H1 (cell line): ENCODE results near the gene TM7SF3. TPM values are rescaled to one million over a fixed set of nuclear protein-coding genes. Genes with fewer than 3 reads are reported as not detected.

ENCODE experiments used
- BCL11A ChIP-seq, 2 experiments: IDR thresholded peaks; one replicate each; pipeline ENCODE4 v1.6.1; 2011; ENCODE audit warnings: low read depth in 2 of 2, low read length in 2 of 2, mild to moderate bottlenecking in 2 of 2
- RAD21 ChIP-seq, 2 experiments: IDR thresholded peaks in 1 of 2; conservative IDR thresholded peaks in 1 of 2; 2 replicates each; pipeline ENCODE4 v1.6.1; 2011; ENCODE audit warnings: low read depth in 2 of 2, low read length in 2 of 2, improper control_type of control experiment in 1 of 2, inconsistent platforms in 1 of 2, mild to moderate bottlenecking in 1 of 2, moderate library complexity in 1 of 2
- RBBP5 ChIP-seq: IDR thresholded peaks from 2 replicates; pipeline ENCODE4 v1.7.1; 2012; ENCODE audit warnings: low read depth, mild to moderate bottlenecking, inconsistent platforms, low read length, moderate library complexity, borderline replicate concordance
- polyA plus RNA-seq, 7 experiments: library from polyadenylated mRNA; depleted of rRNA in 3 of 7; stranded (reverse) in 5 of 7; unstranded in 2 of 7; fragments of >200 nt in 5 of 7; fragments of 200-250 nt in 2 of 7; gene quantifications; 1 replicate in 5 of 7; 2 replicates in 1 of 7; 4 replicates in 1 of 7; pipeline versions ENCODE4 v1.2.1 to v1.2.3, GENCODE V29; 2011 to 2013; ENCODE audit warnings: missing spikeins in 2 of 7, mixed read lengths in 2 of 7
- total RNA-seq: library from RNA; stranded (reverse); fragmentation: NEBNext Ultra II Directional; extraction: Animal tissue kit (Norgen Biotek cat#: 25700); gene quantifications from 2 replicates; pipeline ENCODE4 v1.2.1, GENCODE V29; 2021
- TF ChIP-seq, protein P1 (sequence below): fragments of 300-600 bp; sonication (generic); IDR thresholded peaks from 2 replicates; pipeline ENCODE4 v1.7.1; 2012; ENCODE audit warnings: low read length, moderate library complexity, mild to moderate bottlenecking, inconsistent platforms; ENCODE audit not compliant: insufficient replicate concordance

The TM7SF3 gene
- total and polyA plus RNA-seq, 2 of the 8 experiments (the other 6 are each of a cell fraction or from before 2014, with no cell fraction given): 57.9 to 77.2 TPM

DNA sequence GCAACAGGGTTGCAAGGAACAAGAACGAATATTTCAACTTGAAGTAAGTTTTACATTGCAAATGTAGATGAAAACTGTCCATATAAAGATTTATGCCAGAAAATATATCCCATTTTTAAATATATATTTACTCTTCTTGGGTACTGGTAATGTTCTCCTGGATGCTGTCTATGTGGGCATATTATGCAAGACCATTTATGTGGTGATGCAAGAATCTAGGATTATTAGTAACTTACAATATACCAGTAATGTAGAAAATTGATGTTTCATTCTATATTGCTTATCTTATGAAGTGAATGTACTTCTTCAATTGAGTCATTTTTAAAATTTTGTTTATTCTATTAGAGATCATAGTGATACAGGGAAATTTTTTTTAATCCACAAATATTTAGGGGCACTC lies 50.8 kb downstream of the TM7SF3 start (continued):
- TF ChIP-seq, protein P1, sequence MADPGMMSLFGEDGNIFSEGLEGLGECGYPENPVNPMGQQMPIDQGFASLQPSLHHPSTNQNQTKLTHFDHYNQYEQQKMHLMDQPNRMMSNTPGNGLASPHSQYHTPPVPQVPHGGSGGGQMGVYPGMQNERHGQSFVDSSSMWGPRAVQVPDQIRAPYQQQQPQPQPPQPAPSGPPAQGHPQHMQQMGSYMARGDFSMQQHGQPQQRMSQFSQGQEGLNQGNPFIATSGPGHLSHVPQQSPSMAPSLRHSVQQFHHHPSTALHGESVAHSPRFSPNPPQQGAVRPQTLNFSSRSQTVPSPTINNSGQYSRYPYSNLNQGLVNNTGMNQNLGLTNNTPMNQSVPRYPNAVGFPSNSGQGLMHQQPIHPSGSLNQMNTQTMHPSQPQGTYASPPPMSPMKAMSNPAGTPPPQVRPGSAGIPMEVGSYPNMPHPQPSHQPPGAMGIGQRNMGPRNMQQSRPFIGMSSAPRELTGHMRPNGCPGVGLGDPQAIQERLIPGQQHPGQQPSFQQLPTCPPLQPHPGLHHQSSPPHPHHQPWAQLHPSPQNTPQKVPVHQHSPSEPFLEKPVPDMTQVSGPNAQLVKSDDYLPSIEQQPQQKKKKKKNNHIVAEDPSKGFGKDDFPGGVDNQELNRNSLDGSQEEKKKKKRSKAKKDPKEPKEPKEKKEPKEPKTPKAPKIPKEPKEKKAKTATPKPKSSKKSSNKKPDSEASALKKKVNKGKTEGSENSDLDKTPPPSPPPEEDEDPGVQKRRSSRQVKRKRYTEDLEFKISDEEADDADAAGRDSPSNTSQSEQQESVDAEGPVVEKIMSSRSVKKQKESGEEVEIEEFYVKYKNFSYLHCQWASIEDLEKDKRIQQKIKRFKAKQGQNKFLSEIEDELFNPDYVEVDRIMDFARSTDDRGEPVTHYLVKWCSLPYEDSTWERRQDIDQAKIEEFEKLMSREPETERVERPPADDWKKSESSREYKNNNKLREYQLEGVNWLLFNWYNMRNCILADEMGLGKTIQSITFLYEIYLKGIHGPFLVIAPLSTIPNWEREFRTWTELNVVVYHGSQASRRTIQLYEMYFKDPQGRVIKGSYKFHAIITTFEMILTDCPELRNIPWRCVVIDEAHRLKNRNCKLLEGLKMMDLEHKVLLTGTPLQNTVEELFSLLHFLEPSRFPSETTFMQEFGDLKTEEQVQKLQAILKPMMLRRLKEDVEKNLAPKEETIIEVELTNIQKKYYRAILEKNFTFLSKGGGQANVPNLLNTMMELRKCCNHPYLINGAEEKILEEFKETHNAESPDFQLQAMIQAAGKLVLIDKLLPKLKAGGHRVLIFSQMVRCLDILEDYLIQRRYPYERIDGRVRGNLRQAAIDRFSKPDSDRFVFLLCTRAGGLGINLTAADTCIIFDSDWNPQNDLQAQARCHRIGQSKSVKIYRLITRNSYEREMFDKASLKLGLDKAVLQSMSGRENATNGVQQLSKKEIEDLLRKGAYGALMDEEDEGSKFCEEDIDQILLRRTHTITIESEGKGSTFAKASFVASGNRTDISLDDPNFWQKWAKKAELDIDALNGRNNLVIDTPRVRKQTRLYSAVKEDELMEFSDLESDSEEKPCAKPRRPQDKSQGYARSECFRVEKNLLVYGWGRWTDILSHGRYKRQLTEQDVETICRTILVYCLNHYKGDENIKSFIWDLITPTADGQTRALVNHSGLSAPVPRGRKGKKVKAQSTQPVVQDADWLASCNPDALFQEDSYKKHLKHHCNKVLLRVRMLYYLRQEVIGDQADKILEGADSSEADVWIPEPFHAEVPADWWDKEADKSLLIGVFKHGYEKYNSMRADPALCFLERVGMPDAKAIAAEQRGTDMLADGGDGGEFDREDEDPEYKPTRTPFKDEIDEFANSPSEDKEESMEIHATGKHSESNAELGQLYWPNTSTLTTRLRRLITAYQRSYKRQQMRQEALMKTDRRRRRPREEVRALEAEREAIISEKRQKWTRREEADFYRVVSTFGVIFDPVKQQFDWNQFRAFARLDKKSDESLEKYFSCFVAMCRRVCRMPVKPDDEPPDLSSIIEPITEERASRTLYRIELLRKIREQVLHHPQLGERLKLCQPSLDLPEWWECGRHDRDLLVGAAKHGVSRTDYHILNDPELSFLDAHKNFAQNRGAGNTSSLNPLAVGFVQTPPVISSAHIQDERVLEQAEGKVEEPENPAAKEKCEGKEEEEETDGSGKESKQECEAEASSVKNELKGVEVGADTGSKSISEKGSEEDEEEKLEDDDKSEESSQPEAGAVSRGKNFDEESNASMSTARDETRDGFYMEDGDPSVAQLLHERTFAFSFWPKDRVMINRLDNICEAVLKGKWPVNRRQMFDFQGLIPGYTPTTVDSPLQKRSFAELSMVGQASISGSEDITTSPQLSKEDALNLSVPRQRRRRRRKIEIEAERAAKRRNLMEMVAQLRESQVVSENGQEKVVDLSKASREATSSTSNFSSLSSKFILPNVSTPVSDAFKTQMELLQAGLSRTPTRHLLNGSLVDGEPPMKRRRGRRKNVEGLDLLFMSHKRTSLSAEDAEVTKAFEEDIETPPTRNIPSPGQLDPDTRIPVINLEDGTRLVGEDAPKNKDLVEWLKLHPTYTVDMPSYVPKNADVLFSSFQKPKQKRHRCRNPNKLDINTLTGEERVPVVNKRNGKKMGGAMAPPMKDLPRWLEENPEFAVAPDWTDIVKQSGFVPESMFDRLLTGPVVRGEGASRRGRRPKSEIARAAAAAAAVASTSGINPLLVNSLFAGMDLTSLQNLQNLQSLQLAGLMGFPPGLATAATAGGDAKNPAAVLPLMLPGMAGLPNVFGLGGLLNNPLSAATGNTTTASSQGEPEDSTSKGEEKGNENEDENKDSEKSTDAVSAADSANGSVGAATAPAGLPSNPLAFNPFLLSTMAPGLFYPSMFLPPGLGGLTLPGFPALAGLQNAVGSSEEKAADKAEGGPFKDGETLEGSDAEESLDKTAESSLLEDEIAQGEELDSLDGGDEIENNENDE: no peak
- TF ChIP-seq BCL11A (IDR thresholded peaks at IDR 0.05; ENCODE audit: low read depth in 2 of 2, low read length in 2 of 2) (no peak), RAD21 (IDR thresholded peaks at IDR 0.05 in 1 of 2, conservative IDR thresholded peaks at IDR 0.05 in 1 of 2; ENCODE audit: low read depth in 2 of 2, low read length in 2 of 2) (no peak), RBBP5 (no peak)
